Measurements from ENCODE around the gene LCE3A.

GRCh38 chr1:152643945-152644344, 21.0 kb upstream of the LCE3A start:
- TF ChIP-seq CTCF (IDR thresholded peaks at IDR 0.05) = no peak
- TF ChIP-seq POLR2AphosphoS5 (IDR thresholded peaks at IDR 0.05) = no peak
- no peak for TF ChIP-seq EP300 (IDR thresholded peaks at IDR 0.05)
- no peak for TF ChIP-seq POLR2A (IDR thresholded peaks at IDR 0.05)
